GM18870 (cell line): ENCODE data around the gene TMCC1.

Source experiments
- ATAC-seq: cut with Tn5 transposase; IDR thresholded peaks from one replicate; pipeline ENCODE4 v1.9.1; 2021; ENCODE audit warnings: moderate library complexity; ENCODE audit not compliant: unreplicated experiment

Gene TMCC1

DNA sequence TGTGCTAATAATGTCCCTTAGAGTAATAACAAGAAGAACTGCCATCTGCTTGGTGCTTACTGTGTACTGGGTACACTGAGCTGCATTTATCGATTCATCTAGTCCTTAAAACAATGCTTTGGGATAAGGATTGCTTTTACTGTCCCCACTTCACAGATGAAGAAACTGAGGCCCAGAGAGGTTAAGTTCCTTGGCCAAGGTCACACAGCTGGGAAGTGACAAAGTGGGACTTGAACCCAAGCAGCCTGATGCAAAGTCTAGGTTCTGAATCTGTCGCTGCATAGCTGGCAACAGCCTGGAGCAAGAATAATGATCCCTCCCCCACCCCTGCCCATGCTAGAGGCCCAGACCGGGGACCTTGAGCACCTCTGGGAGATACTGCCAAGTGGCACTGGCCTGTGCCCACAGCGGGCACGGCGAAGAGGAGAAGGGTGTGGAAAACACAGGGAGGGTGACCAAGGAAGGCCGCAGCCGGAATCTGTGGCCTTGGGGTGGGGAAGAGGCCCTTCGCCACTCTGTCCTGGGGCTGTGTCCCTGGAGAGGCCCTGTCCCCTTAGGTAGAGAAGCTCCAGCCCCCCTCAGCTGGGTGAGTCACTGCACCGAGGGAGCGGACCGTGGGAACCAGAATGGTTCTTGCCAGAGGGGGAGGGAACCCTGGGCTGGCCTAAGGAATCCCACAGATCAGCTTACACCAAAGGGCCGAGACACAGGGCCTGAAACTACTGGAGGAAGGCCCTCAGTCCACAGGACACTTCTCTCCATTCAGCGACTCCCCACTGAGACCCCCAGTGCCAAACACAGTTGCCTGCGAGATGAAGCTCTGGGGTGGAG is 290.6 kb downstream of the TMCC1 start:
- no peak for ATAC-seq

DNA sequence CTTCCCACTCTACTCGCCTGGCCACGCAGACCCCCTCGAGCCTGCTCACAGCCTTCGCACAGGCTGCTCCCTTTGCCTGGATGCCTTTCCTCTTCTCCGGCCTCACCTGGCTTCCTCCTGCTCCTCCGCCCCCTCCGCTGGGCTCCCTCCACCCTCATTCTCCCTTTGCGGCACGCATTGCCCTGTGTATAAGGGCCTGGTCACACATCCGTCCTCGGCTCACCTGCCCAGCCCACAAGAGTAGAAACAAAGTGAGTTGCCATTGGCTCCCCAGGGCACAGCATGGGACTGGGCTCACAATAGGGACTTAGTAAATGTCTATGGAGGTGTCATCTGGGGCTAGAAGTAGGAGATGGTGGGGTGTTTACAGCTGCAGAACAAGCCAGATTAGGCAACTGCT is 291.2 kb downstream of the TMCC1 start:
- no peak for ATAC-seq

GRCh38 chr3:129601713-129602112 is 291.8 kb downstream of the TMCC1 start:
- no peak for ATAC-seq

DNA sequence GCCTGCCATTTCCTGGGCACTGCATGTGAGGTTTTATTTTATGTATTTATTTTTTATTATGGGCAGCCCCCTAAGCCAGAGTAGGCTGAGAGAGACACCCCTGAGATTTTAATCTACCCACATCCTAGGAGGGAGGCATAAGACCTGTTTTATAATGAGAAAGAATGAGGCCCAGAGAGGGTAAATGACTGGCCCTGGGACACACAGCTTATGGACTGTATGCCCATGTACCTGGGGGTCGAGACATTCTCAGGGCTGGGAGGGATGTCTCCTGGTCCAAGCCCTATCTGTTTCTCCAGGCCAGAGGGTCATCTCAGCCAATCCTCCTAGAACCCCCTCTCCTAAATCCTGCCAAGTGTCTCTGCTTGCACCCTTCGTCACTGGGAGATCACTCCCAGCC is 293.2 kb downstream of the TMCC1 start:
- ATAC-seq: no peak

GRCh38 chr3:129599607-129600006 is 293.9 kb downstream of the TMCC1 start:
- ATAC-seq: no peak

DNA sequence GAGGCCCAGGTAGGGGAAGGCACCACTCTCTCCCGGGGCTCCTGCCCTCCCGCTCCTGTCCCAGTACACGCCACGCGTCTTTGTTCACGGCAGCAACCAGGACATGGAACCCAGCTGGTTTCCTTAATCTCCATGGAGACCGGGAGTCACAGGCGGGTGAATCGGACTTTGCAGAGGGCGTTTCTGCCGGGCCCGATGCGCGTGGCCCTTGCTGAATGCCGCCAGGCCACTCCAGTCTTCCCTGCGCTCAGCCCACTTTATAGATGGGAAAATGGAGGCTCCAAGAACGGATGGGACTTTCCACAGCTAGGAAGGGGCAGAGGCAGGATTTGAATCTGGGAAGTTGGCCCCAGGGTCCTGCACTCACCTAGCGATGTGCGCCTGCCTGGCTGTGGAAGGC is 294.4 kb downstream of the TMCC1 start:
- no peak for ATAC-seq

DNA sequence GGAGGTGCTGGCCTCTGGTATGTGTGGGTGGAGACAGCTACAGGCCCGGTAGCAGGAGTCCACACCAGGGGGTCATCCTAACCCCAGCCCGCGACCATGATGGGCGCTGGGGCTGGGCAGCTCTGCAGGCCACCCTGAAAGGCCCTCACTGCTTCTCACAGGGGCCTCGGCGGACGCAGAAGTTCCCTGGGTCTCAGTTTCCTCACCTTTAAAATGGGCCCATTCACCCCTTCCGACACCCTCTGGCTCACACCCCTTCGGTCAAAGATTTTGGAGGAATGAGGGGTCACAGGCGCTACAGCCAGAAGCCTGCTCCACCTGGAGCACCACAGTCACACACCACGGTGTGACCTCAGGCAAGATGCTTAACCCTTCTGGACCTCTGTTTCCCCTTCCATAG is 295.0 kb downstream of the TMCC1 start:
- no peak for ATAC-seq

DNA sequence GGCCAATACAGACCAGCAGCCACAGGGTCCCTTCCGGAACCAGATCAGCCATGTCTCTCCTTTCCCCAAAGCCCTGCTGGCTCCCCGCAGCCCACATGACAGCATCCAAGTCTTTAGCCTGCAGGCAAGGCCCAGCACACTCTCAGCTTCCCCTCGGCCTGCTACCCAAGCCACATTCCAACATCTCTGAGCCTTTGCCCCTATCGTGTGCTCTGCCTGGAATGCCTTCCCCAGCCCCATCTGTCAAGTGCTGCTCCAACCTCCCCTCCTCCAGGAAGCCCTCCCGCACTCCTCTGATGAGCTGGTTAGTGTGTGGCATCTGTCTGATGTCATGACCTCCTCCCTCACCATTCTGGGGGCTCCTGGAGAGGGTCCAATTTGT is 295.5 kb downstream of the TMCC1 start:
- ATAC-seq: no peak
